ENCODE data around the gene TAOK2.

GRCh38 chr16:29972992-29973383 is 680 bp upstream of the TAOK2 start:
- no peak for TF ChIP-seq CTCF (IDR thresholded peaks at IDR 0.05)
- TF ChIP-seq POLR2A (IDR thresholded peaks at IDR 0.05), result no peak

Measured in right lobe of liver (tissue), 4 donors.